Measurements from ENCODE around the gene RNF215.

DNA sequence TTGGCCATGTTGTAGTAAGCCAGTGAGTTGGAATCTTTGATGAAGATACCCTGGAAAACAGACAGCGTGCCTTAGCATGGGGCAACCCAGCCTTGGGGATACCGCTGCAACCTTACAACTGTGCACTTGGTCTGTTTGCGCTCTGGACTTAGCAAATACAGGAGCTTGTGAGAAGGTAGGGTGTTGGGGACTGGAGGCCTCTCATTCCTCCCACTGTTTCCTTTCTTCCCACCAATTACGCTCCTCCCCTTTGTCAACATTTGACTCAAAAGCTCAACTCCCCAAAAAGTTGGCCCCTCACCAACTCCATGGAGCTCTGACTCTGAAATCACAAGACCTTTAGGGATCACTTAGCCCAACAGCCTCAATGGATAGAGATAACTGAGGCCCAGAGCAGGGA lies 52.6 kb downstream of the RNF215 start:
- TF ChIP-seq, protein P1, sequence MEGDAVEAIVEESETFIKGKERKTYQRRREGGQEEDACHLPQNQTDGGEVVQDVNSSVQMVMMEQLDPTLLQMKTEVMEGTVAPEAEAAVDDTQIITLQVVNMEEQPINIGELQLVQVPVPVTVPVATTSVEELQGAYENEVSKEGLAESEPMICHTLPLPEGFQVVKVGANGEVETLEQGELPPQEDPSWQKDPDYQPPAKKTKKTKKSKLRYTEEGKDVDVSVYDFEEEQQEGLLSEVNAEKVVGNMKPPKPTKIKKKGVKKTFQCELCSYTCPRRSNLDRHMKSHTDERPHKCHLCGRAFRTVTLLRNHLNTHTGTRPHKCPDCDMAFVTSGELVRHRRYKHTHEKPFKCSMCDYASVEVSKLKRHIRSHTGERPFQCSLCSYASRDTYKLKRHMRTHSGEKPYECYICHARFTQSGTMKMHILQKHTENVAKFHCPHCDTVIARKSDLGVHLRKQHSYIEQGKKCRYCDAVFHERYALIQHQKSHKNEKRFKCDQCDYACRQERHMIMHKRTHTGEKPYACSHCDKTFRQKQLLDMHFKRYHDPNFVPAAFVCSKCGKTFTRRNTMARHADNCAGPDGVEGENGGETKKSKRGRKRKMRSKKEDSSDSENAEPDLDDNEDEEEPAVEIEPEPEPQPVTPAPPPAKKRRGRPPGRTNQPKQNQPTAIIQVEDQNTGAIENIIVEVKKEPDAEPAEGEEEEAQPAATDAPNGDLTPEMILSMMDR (IDR thresholded peaks at IDR 0.05; ENCODE audit: low read length) = no peak
- no peak for TF ChIP-seq EZH2 (IDR thresholded peaks at IDR 0.05; ENCODE audit: borderline replicate concordance, low read length)

Measured in OCI-LY1 (cell line).